Fibroblast of mammary gland (primary cell): Measurements from ENCODE around the gene ACTL7A.
"Not testable (repeated sequence)": the region's sequence is repeated elsewhere in the genome, so short reads cannot be mapped to it uniquely, and the experiment has no call there.

Experiments used
- DNase-seq: peaks from one replicate; pipeline ENCODE4 v3.0.0-alpha.2; 2010; ENCODE audit warnings: low read depth
- H3K4me3 ChIP-seq: 2 replicates; pipeline ENCODE4 v1.5.1; 2011; ENCODE audit warnings: low read depth, mild to moderate bottlenecking, low read length, moderate library complexity; ENCODE audit not compliant: control insufficient read depth
- CTCF ChIP-seq: conservative IDR thresholded peaks from 2 replicates; pipeline ENCODE4 v1.5.1; 2011; ENCODE audit warnings: low read depth, low read length, inconsistent platforms; ENCODE audit not compliant: control insufficient read depth, insufficient read depth

Gene ACTL7A

GRCh38 chr9:108836781-108837180 lies 25.3 kb upstream of the ACTL7A start:
- no peak for TF ChIP-seq CTCF
- no peak overlapping the region for H3K4me3 ChIP-seq
- DNase-seq, result peak; percentile 24

GRCh38 chr9:108837530-108837929 lies 24.5 kb upstream of the ACTL7A start:
- no peak for TF ChIP-seq CTCF
- DNase-seq, result no peak
- H3K4me3 ChIP-seq, result no peak overlapping the region

GRCh38 chr9:108838017-108838416 lies 24.0 kb upstream of the ACTL7A start:
- DNase-seq, result peak; percentile 50
- TF ChIP-seq CTCF, result no peak
- H3K4me3 ChIP-seq, result no peak overlapping the region

GRCh38 chr9:108839561-108839960 lies 22.5 kb upstream of the ACTL7A start:
- H3K4me3 ChIP-seq, DNase-seq: not testable (repeated sequence)

- no peak for DNase-seq
These were observed 19.3 kb upstream of the ACTL7A start for GRCh38 chr9:108842610-108843295.

GRCh38 chr9:108844391-108844790 lies 17.7 kb upstream of the ACTL7A start:
- no peak for TF ChIP-seq CTCF
- DNase-seq, result peak; percentile 53
- no peak overlapping the region for H3K4me3 ChIP-seq

More at GRCh38 chr9:108842610-108843295, 19.3 kb upstream of the ACTL7A start:
- TF ChIP-seq CTCF, result no peak
- H3K4me3 ChIP-seq, result no peak overlapping the region

GRCh38 chr9:108844856-108845255 lies 17.2 kb upstream of the ACTL7A start:
- DNase-seq, result no peak
- no peak overlapping the region for H3K4me3 ChIP-seq
- TF ChIP-seq CTCF, result no peak
